GM21723 (cell line): ENCODE data around the gene HGD.
A peak's percentile ranks its signal among the peaks of the same experiment; 100 is the strongest.
"Not testable (repeated sequence)": the region's sequence is repeated elsewhere in the genome, so short reads cannot be mapped to it uniquely, and the experiment has no call there.

Experiments
- ATAC-seq: cut with Tn5 transposase; IDR thresholded peaks from one replicate; pipeline ENCODE4 v1.9.1; 2021; ENCODE audit warnings: mild to moderate bottlenecking, moderate library complexity; ENCODE audit not compliant: unreplicated experiment

The HGD gene

GRCh38 chr3:120680193-120680894, 1.7 kb downstream of the HGD start:
- no peak for ATAC-seq

- peak; percentile 49 for ATAC-seq
These were observed 3.1 kb downstream of the HGD start for GRCh38 chr3:120678984-120679383.

- ATAC-seq, result peak; percentile 75
These were observed 3.6 kb downstream of the HGD start for GRCh38 chr3:120678331-120678947.

- not testable (repeated sequence) for ATAC-seq
These were observed 4.8 kb downstream of the HGD start for GRCh38 chr3:120677193-120677592.

- no peak for ATAC-seq
These were observed 8.9 kb downstream of the HGD start for GRCh38 chr3:120673116-120673515.

GRCh38 chr3:120670576-120670975, 11.5 kb downstream of the HGD start:
- ATAC-seq, result no peak

GRCh38 chr3:120664926-120665325, 17.1 kb downstream of the HGD start:
- ATAC-seq, result no peak

- ATAC-seq, result no peak
These were observed 20.1 kb downstream of the HGD start for GRCh38 chr3:120661945-120662344.

- no peak for ATAC-seq
These were observed 20.7 kb downstream of the HGD start for GRCh38 chr3:120661106-120661905.

GRCh38 chr3:120659834-120660233, 22.2 kb downstream of the HGD start:
- ATAC-seq, result no peak

GRCh38 chr3:120659285-120659684, 22.8 kb downstream of the HGD start:
- ATAC-seq, result no peak

GRCh38 chr3:120652896-120653545, 29.0 kb downstream of the HGD start:
- ATAC-seq, result no peak

- ATAC-seq, result no peak
These were observed 29.8 kb downstream of the HGD start for GRCh38 chr3:120652281-120652680.

- ATAC-seq, result no peak
These were observed 31.7 kb downstream of the HGD start for GRCh38 chr3:120650311-120650710.

GRCh38 chr3:120649830-120650233, 32.2 kb downstream of the HGD start:
- ATAC-seq, result no peak

GRCh38 chr3:120648290-120648689, 33.7 kb downstream of the HGD start:
- no peak for ATAC-seq

- ATAC-seq, result no peak
These were observed 35.1 kb downstream of the HGD start for GRCh38 chr3:120646771-120647432.

- ATAC-seq, result no peak
These were observed 36.8 kb downstream of the HGD start for GRCh38 chr3:120645083-120645845.

- no peak for ATAC-seq
These were observed 39.6 kb downstream of the HGD start for GRCh38 chr3:120642368-120642948.
